HG02678 (cell line): ENCODE data around the gene RPP38.

Experiments used
- ATAC-seq: cut with Tn5 transposase; IDR thresholded peaks from one replicate; pipeline ENCODE4 v1.9.1; 2021; ENCODE audit warnings: mild to moderate bottlenecking, moderate library complexity; ENCODE audit not compliant: unreplicated experiment

Gene RPP38

GRCh38 chr10:15106352-15107013 is 9.3 kb downstream of the RPP38 start:
- peak; percentile 83 for ATAC-seq

GRCh38 chr10:15112657-15113056 is 15.5 kb downstream of the RPP38 start:
- no peak for ATAC-seq

GRCh38 chr10:15113766-15114165 is 16.6 kb downstream of the RPP38 start:
- ATAC-seq, result no peak

- no peak for ATAC-seq
Observed at GRCh38 chr10:15116225-15116624, 19.1 kb downstream of the RPP38 start.

- no peak for ATAC-seq
Observed at GRCh38 chr10:15118615-15119014, 21.5 kb downstream of the RPP38 start.

- no peak for ATAC-seq
Observed at GRCh38 chr10:15120523-15120922, 23.4 kb downstream of the RPP38 start.

GRCh38 chr10:15121707-15122106 is 24.6 kb downstream of the RPP38 start:
- ATAC-seq, result no peak

GRCh38 chr10:15122477-15123030 is 25.4 kb downstream of the RPP38 start:
- peak; percentile 94 for ATAC-seq

- no peak for ATAC-seq
Observed at GRCh38 chr10:15123749-15124184, 26.6 kb downstream of the RPP38 start.

GRCh38 chr10:15124190-15124589 is 27.0 kb downstream of the RPP38 start:
- no peak for ATAC-seq

- no peak for ATAC-seq
Observed at GRCh38 chr10:15124908-15125307, 27.8 kb downstream of the RPP38 start.

- no peak for ATAC-seq
Observed at GRCh38 chr10:15131330-15131729, 34.2 kb downstream of the RPP38 start.

- ATAC-seq, result no peak
Observed at GRCh38 chr10:15136129-15137035, 39.2 kb downstream of the RPP38 start.

GRCh38 chr10:15137036-15137359 is 39.8 kb downstream of the RPP38 start:
- ATAC-seq, result no peak

GRCh38 chr10:15137636-15138035 is 40.5 kb downstream of the RPP38 start:
- ATAC-seq, result no peak

- no peak for ATAC-seq
Observed at GRCh38 chr10:15140698-15141097, 43.5 kb downstream of the RPP38 start.

GRCh38 chr10:15141136-15142054 is 44.2 kb downstream of the RPP38 start:
- ATAC-seq, result peak; percentile 94

- no peak for ATAC-seq
Observed at GRCh38 chr10:15144788-15145187, 47.6 kb downstream of the RPP38 start.

- no peak for ATAC-seq
Observed at GRCh38 chr10:15146366-15146765, 49.2 kb downstream of the RPP38 start.

GRCh38 chr10:15147594-15148392 is 50.6 kb downstream of the RPP38 start:
- no peak for ATAC-seq
